NCI-H510A treated with DMSO at 0.1 percent for 48 hours (cell line): ENCODE results near the gene GALR3.

ENCODE experiments used
- DNase-seq: peaks from one replicate; lab custom pipeline; 2025; lab: John Stamatoyannopoulos, UW

Gene GALR3

DNA sequence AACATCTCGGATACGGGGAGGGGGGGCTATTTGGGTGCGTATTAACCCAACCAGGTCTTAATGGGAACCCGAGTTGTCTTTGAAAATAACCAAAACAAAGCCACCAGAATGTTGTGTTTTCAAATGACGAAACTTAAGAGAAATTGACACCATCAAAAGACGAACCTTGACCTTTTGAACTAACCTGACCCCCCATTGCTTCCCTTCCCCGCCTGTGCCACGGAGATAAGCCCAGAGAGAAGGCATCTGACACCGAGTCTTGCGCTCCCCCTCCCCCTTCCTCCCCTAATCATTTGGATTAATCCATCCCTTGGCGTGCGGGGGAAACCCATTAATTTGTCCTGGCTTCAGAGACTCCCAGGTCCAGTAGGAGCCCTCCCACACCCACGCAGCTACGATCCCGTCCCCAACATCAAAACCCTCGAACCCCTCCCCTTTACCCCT is 20.0 kb upstream of the GALR3 start:
- no peak for DNase-seq

DNA sequence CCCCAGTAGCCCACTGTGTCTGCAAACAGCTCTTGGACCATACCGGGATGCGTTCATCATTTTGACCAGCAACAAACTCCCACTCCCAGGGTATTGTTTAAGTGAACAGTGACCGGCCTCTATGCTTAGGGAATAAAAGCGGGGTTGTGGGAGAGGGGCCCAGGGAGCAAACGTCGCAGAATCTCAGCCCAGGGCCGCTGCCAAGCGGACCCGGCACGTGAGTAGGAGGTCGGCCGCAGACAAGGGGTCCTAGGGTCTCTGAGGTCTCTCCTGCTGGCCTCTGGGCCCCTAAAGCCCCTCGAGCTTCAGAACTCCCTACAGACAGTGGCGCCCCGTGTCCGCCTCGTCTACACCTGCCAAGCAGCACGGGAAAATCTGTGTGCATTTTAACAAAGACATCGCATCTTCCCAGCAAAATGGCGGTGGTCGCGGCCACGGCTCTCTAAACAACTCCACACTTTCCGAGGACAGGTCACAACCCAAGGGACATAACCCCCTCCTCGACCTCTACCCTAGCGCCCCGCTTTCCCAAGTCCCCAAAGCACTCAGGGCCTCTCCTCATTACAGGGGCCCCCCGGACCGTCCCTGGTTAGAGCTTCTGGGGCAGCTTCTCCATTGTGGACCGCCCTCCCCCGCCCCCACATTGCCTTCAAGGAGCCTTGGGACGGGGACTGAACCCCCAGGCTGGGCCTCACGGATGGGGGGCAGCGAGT is 19.4 kb upstream of the GALR3 start:
- DNase-seq, result peak; percentile 12

DNA sequence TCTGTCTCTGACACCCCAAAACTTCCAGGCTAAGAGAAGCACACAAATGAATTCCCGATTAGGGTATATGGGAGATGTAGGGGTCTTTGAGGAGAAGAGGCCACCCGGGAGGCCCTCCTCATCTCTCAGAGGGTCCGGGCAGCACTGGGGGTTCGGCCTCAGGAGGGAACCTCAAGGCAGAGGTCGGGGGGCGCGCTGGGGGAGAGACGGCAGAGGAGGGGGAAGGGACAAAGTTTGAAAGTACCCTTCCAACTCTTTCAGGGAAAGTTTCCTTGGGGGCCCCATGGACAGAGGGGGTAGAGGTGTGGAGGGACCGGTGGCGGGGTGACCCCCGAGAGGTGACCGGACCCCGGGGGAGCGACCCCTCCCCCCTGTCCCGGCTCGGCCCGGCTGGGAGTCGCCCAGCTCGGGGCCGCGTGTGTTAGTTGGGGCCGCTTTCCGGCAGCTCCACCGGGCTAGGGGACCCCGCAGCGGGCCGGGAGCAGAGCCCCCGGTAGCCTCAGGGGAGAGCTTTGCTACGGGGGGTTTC is 18.8 kb upstream of the GALR3 start:
- no peak for DNase-seq

DNA sequence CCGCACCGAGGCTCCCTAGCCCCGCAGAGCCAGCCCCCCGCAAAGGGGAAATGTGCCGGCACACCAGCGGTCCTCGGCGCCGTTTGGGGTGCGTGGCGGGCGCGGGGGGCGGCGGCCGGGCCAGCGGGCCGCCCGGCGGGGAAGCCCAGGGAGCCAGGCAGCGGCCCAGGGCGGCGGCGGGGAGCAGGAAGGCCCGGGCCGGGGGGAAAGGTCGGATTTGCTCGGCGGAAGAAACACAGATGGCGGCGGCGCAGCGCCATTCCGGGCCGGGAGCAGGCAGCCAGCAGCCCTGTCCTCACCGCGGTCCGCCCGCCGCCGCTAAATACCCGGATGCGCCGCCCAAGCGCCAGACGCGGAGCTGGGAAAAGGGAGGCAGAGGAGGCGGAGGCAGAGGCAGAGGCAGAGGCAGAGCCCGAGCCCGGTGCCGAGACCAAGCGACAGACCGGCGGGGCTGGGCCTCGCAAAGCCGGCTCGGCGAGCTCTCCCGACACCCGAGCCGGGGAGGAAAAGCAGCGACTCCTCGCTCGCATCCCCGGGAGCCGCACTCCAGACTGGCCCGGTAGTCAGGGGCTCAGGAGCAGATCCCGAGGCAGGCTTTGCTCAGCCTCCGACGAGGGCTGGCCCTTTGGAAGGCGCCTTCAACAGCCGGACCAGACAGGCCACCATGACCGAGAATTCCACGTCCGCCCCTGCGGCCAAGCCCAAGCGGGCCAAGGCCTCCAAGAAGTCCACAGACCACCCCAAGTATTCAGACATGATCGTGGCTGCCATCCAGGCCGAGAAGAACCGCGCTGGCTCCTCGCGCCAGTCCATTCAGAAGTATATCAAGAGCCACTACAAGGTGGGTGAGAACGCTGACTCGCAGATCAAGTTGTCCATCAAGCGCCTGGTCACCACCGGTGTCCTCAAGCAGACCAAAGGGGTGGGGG is 18.0 kb upstream of the GALR3 start:
- DNase-seq, result peak; percentile 47

DNA sequence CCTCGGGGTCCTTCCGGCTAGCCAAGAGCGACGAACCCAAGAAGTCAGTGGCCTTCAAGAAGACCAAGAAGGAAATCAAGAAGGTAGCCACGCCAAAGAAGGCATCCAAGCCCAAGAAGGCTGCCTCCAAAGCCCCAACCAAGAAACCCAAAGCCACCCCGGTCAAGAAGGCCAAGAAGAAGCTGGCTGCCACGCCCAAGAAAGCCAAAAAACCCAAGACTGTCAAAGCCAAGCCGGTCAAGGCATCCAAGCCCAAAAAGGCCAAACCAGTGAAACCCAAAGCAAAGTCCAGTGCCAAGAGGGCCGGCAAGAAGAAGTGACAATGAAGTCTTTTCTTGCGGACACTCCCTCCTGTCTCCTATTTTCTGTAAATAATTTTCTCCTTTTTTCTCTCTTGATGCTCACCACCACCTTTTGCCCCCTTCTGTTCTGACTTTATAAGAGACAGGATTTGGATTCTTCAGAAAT is 17.3 kb upstream of the GALR3 start:
- no peak for DNase-seq

DNA sequence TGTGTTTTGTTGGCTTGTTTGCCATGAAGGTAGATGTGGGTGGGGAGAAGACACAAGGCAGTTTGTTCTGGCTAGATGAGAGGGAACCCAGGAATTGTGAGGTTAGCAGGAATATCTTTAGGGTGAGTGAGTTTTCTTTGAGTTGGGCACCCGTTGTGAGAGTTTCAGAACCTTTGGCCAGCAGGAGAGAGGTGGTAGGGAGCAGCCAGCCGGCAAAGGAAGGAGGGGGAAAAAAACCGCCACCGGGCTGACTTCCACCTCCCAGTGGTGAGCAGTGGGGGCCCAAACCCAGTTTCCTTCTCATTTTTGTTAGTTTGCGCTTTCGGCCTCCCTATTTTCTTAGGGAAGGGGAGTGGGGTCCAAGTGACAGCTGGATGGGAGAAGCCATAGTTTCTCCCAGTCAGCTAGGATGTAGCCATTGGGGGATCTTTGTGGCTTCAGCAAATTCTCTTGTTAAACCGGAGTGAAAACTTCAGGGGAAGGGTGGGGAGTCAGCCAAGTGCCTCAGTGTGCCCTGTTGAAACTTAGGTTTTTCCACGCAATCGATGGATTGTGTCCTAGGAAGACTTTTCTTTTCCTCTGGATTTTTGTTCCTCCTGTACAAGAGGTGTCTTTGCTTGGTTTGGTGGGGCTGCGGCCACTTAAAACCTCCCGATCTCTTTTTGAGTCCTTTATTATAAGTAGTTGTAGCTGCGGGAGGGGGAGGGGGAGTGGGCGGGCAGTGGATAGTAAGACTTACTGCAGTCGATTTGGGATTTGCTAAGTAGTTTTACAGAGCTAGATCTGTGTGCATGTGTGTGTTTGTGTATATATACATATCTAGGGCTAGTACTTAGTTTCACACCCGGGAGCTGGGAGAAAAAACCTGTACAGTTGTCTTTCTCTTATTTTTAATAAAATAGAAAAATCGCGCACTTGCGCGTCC is 16.5 kb upstream of the GALR3 start:
- no peak for DNase-seq

DNA sequence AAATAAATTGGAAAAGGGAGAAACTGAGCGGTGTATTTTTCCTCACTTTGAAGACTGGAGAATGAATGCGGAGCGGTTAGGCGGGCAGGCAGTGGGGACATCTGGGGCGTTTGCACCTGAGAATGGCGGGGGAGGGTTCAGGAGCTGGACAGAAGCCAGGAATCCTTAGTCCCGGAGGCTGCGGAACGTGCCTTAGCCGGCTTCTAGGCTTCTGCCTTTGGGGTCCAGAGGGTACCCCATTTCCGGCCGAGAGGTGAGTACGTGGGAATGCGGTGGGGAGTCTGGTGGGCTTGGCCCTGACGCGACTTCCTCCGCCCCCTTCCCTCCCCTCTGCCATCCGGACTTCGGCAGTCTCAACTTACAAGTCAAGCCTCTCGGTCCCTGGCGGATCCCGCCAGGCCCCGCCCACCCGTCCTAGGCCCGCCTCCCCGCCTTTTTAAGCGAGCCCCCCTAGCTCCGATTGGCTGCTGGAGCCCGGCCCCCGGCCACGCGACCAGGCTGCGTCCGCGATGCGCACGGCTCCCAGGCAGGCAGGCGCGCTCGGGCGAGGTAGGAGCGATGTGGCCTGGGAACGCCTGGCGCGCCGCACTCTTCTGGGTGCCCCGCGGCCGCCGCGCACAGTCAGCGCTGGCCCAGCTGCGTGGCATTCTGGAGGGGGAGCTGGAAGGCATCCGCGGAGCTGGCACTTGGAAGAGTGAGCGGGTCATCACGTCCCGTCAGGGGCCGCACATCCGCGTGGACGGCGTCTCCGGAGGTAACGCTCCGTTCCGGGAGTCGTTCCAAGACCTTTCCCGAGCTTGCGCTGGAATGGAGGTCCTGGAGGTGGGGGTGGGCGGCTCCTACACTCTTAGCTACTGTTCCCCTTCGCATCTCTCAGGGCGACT is 15.5 kb upstream of the GALR3 start, which contains the start of gene GCAT:
Gene GCAT, plus strand, starts transcription at position 525 of the 884 bp plus-strand sequence. Its CDS starts 34 bp downstream, at position 559.
- peak; percentile 88 for DNase-seq

DNA sequence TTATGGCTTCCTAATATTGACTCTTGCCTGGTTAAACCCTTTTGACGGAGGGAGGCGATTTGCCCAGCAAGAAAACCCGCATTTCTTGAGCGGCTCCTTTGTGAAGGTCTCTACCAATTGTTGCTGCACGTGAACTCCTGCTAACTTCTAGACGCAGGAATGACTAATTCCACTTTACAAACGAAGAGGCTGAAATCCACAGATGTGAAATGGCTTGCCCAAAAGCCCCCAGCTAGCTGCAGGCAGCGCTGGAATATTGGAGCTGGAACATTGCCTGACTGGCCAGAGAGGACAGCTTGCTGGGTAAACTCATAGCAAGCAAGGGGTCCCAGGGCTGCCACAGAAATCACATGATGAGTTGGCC is 14.9 kb upstream of the GALR3 start:
- DNase-seq, result no peak

DNA sequence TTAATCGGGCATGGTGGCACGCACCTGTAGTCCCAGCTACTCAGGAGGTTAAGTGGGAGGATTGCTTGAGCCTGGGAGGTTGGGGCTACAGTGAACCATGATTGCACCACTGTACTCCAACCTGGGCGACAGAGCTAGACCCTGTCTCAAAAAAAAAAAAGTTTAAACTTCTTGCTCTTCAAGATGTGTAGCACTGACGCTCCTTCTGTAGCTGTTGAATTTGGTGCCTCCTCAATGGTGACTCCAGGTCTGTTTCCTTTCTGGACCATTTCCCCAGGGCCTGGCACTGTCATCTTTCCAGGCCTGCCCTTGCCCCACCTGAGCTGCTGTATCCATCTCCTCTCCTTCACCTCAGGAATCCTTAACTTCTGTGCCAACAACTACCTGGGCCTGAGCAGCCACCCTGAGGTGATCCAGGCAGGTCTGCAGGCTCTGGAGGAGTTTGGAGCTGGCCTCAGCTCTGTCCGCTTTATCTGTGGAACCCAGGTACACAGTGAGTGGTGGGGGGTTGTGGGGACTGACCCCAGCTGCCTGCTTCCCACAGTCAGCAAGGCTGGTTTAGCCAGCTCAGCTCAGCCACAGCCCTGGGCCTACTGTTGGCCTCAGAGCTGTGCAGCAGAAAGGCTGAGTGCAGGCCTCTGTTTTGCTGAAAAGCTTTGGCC is 13.4 kb upstream of the GALR3 start:
- no peak for DNase-seq

DNA sequence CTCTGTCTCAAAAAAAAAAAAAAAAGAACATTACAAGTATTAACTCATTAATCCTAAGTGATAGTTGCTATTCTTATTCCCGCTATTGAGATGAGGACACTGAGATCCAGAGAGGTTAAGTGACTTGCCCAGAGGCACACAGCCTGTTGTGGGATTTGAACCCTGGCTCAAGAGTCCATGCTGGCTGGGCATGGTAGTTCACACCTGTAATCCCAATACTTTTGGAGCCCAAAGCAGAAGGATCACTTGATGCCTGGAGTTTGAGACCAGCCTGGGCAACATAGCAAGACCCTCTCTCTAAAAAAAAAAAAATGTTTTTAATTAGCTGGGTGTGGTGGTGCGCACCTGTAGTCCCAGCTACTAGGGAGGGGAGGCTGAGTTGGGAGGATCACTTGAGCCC is 11.3 kb upstream of the GALR3 start:
- DNase-seq, result no peak

DNA sequence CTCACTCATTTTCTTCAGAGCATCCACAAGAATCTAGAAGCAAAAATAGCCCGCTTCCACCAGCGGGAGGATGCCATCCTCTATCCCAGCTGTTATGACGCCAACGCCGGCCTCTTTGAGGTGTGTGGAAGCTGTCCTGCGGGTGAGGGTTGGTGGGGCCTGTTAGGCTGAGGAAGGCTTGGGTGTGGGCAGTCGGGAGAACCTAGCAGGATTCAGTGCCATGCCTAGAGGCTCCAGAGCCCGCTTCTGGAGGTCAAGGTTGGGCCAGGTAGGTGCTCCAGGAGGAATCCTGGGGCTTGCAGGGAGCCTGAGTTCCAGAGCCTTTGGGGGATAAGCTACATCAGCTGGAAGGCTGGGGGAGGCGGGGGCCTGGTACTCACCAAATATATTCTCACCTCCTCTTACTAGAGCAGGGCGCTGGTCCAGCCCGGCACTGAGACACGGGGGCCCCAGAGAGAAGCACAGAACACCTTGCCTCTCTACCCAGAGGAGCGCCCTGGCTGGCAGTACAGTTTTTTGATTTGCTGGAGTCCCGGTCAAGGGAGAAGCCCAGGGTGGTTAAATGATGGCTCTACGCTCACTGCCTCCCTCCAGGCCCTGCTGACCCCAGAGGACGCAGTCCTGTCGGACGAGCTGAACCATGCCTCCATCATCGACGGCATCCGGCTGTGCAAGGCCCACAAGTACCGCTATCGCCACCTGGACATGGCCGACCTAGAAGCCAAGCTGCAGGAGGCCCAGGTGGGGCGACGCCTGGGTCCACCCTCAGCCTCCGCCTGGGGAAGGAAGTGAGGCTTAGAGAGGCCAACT is 10.1 kb upstream of the GALR3 start:
- DNase-seq, result no peak

DNA sequence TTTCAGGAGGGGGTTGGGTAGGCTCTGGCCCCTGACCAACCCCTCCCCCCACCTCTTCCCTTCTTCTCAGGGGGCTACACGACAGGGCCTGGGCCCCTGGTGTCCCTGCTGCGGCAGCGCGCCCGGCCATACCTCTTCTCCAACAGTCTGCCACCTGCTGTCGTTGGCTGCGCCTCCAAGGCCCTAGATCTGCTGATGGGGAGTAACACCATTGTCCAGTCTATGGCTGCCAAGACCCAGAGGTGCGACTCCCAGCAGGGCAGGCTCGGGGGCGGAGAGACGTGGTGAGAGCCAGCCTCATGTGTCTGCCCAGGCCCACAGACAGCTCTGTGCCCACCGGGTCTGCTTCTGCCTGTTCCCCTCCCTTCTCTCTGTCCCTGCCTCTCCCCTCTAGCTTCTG is 7.6 kb upstream of the GALR3 start:
- no peak for DNase-seq

DNA sequence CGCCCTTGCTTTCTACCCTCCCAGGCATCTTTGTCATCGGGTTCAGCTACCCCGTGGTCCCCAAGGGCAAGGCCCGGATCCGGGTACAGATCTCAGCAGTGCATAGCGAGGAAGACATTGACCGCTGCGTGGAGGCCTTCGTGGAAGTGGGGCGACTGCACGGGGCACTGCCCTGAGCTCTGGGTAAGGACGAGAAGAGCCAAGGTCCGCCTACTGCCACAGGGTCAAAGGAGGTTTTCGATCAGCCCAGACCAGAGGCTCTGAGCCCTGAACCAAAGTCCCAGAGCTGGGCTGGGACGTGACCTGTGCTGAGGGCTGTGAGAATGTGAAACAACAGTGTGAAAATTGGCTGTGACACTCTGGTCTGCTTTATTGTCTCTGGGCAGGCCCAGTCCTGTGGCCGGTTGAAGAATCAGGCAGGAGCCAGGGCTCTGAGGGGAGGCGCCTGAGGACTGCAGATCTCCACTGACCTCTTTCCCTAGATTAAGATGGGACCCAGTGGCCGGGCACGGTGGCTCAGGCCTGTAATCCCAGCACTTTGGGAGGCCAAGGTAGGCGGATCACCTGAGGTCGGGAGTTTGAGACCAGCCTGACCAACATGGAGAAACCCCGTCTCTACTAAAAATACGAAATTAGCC is 6.5 kb upstream of the GALR3 start:
- no peak for DNase-seq

DNA sequence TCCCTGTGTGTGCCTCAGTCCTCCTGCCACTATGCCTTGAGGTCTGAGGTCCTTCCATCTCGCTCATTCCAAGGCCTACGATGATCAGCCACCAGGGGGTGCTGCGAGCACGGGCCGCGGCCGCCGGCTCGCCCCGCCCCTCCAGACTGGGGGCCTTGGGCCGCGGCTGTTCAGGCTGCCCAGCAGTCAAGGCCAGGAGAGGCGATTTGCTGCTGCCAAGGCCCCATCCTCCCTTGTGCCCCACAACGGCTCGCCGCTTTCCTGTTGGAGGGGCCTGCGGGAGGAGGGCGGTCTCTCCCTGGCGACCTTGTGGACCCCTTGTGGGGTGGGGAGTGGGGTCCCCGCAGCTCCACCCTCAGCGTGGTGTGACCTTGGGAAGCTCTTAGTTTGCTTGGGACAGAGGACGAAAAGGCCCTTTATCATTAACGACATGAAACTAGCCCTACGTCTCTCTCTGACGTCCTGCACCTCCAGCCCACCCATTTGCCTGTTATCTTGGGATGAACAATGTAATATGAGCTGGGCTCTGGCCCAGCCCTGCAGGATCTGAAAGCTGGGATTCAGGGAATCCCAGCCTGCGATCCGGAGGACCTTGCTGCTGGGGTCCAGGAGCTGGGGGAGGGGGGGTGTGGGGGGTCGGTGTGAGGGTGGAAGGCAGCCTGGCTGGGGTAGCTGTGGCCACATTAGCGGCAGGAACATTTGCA is 5.3 kb upstream of the GALR3 start:
- peak; percentile 73 for DNase-seq

DNA sequence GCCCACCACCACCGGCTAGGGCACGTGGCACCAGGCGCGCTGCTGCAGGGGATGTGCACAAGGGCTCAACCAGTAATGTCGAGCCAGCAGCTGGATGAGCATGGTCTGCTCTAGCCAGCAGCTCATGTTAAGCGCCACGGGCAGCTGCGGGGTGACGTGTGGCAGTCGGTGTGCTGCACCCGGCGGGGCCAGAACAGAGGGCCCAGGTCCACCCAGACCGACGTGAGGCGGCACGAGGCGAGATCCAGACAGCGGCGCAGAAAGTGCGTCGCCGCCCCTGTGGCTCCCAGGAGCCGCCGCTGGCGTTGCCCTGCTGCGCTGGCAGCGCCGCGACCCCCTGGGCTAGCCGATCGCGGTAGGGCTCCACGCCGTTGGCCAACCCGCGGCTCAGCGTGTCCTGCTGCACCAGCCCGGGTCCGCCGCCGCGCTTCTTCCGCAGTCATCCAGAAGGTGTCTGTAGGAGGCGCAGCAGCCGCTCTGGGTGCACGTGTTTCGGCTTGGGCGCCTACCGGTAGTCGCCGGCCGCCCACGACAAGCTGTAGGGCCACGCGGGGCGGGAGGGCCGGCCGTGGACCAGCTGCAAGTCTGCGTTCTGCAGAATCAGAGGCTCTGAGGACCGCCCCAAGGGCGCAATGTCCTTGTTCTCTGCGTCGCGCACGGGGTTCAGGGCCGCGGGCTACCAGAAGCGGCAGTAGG is 4.6 kb upstream of the GALR3 start:
- no peak for DNase-seq

DNA sequence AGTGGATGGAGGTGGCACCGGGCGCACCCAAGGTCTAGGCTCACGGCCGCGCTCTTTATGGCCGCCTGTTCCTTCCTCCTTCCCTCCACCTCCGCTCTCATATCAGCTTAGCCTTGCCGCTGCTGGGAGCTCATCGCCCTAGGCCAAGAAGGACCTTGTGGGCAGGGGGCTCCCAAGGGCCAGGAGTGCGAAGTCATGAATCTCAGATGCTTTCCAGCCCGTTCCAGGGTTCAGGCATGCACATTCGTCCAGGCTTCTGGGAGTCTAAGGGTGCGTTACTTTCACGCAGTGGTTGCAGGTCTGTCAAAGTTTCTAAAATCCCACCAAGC is 4.1 kb upstream of the GALR3 start:
- DNase-seq, result no peak

DNA sequence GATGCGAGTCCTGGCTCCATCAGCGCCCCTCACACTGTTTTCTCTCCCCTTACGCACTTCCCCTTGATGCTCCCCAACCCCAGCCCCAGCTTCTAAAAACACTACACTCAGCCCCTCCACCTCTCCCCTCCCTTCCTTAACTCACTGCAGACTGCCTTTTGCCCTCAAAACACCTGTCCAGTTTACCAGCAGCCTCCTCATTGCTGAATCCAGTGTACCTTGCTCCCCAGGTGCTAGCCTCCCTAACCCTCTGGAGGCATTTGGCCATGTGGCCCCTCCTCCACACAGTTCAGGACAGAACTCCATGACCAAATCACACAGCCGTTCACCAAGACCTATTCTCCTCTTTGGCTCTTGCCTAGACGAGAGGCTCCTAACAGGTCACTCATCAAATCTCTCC is 2.8 kb upstream of the GALR3 start:
- DNase-seq, result no peak
